Stimulated activated CD8-positive, alpha-beta memory T cell treated with anti-CD3 and anti-CD28 coated beads, Interleukin-12 subunit alpha, Interleukin-12 subunit beta, amount 100 ng/mL, for 1 hour (primary cell): ENCODE measurements around the gene CDH4.

Experiments
- DNase-seq: peaks from one replicate; pipeline ENCODE4 v3.0.0-alpha.2; 2020; ENCODE audit warnings: low read depth

Gene CDH4

GRCh38 chr20:61655591-61655990, 403.5 kb downstream of the CDH4 start:
- DNase-seq, result no peak

GRCh38 chr20:61656198-61656597, 404.1 kb downstream of the CDH4 start:
- DNase-seq, result no peak

DNA sequence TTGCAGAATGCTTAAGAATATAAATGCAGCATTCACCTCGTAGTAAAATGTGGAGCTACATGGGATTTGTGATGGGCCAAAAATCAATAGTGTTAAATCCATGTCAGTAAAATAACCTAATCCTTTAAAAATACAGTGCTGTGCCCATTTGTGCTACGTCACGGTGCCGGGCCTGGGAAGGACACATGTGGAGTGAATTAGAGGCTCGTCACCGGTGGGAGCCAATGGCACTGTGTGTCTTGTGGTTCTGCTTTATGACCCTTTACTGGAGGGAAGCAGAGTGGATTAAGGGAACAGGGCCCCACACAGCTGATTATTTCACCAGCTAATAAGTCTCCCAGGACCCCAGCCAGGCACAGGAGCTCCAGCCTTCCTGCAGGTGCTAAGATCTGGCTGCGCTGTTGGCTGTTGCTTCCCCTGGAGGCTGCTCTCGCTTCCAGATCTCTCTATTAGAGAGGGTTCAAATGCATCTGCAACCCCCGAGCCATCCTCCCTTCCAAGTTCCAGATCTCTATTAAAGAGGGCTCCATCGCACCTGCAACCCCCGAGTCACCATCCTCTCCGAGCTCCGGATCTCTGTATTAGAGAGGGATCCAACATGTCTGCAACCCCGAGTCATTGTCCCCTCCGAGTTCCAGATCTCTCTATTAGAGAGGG, 405.8 kb downstream of the CDH4 start:
- DNase-seq, result no peak

DNA sequence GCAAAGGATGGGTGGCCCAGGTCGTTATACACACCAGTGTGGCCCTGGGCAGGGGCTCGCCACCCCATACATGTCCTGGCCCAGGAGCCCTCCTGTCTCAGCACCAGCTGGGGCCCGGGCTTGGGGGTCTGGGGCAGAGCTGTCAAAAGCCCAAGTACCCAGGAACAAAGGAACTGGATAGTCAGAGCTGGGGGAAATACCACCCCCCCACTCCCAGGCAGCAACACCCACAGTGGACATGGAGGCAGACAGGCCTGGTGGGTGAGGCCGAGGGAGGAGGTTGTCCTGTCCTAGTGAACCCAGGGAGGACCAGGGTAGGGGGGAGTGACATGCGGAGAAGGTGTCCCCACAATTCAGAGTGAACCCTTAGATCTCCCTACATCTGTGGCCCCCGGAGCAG, 406.5 kb downstream of the CDH4 start:
- DNase-seq, result no peak

DNA sequence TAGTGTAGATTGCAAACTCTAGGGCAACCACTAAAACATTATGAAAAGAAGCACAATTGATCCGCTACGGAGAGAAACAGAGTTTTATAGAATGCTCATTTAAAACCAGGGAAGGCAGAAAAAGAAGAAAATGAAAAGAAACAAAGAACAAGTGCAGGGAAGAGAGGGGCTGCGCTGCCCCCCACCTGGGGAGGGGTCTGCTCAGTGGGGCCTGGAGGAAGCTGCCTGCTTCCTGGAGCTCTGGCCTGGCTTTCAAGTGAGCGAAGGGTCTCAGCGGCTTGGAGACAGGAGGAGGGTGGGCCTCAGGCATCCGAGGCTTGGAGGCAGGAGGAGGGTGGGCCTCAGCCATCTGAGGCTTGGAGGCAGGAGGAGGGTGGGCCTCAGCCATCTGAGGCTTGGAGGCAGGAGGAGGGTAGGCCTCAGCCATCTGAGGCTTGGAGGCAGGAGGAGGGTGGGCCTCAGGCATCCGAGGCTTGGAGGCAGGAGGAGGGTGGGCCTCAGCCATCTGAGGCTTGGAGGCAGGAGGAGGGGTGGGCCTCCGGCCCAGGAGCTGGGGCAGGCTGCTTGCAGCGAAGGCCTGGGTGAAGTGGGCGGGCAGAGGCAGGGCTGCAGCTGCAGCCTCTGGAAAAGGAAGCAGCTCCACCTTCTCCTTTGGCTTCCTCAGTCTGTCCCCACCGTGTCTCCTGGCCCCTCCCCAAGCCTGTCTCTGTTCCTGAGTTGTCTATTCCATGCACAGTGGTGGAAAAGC, 407.4 kb downstream of the CDH4 start:
- DNase-seq, result no peak

DNA sequence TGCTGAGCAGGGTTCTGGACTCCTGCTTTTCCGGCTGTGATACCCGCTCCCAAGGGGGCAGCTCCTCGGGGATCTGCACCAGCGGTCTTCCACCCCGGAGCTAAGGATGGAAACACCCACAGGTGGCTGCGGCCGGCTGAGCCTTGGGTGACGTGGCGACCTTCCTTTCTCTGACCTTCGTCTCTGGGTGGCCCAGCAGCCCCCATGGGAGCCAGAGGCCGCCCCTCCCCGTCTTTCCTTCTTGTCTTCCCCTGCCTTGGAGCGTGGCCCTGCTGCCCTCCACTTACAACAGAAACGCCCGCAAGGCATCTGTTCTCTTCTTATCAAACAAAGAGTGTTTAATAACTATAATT, 407.9 kb downstream of the CDH4 start:
- DNase-seq, result no peak

DNA sequence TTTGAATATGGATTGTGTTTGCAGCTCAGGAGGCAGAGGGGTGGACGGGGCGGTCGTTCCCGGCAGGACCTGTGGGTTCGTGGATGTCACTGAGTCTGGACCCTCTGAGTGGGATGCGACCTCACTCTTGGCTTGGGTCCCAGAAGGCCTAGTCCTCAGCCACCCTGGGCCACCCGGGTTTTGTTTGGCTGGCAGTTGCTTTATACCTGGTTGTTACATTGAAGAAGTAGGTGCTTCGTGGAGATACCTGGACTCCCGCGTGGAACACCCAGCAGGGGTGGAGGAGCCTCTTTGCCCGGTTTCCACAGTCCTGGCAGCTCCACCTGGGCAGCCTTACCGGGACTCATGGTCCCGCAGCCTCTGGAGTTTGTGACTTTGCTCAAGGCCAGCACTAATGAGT, 408.5 kb downstream of the CDH4 start:
- DNase-seq, result no peak

DNA sequence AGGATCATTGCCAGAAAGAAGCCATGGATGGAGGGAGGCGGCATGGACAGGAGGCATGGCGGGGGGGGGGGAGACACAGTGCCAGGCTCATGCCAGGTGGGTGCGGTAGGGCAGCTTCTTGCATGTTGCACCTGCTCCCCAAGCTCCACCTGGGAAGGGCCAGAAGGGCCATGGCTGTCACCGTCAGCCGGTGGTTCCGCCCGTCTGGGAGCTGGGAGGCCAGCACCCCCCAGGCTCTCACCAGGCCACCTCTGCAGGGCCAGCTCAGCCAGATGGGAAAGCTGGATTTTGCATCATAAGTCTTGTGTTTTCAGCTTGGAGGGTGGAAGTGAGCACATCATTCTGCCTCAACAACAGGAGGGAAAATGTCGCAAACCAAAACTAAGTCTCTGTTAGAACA, 409.0 kb downstream of the CDH4 start:
- DNase-seq, result no peak

- no peak for DNase-seq
Measured at GRCh38 chr20:61661583-61661982, 409.5 kb downstream of the CDH4 start.

- no peak for DNase-seq
Measured at GRCh38 chr20:61662226-61662967, 410.3 kb downstream of the CDH4 start.

DNA sequence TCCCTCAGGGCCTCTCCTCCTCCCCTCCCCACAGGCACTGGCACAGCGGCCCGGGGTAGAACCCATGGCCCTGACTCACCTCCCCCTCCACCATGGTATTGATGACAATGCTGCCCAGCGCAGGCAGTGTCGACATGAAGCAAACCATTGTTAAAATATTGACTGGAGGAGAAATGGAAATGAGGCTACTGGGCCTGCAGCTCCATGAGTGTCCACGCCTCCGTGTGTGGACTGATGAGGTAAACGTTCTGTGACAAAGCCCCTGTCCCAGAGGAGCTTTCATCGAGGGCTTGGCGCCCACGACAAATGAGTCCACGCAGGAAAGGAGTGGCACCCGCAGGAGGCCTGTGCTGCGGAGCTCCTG, 410.9 kb downstream of the CDH4 start:
- DNase-seq, result no peak

DNA sequence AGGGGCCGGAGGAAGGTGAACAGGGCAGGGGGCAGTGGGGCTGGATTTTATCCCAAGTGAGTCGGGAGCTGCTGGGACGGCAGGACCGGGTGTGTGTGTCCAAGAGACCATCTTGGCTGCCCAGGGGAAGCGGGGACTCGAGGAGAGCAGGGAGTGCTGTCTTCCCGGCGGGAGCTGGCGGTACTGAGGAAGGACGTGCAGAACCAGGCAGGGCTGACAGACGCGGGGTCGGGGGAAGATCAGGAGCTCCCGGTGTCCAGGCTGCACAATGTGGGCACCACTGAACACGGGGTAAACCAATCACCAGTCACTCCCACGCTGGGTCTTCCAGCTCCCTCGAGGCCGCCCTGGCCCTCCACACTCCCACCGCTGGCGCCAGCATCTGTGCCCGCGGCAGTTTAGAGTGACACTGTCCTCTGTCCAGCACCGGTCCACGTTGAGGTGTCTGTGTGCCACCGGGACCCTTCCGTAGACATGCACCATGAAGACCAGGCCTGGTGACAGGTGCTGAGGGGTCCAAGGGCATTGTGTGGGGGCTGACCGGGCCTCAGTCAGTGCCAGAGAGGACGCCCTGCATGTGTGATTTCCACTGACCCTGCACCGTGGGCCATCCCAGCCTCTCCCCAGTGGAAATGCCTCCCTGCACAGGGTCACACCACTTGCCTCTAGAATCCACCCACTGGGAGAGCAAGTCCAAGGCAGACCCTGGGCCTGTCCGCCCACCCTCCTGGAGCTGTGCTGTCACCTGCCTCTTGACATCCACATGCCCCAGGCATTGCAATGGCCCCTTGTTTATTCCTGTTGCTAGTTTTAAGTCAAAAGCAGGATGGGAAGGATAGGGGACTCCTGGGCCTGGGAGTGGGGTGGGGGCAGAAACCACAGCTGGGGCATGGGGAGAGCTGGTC, 411.7 kb downstream of the CDH4 start:
- DNase-seq, result no peak

DNA sequence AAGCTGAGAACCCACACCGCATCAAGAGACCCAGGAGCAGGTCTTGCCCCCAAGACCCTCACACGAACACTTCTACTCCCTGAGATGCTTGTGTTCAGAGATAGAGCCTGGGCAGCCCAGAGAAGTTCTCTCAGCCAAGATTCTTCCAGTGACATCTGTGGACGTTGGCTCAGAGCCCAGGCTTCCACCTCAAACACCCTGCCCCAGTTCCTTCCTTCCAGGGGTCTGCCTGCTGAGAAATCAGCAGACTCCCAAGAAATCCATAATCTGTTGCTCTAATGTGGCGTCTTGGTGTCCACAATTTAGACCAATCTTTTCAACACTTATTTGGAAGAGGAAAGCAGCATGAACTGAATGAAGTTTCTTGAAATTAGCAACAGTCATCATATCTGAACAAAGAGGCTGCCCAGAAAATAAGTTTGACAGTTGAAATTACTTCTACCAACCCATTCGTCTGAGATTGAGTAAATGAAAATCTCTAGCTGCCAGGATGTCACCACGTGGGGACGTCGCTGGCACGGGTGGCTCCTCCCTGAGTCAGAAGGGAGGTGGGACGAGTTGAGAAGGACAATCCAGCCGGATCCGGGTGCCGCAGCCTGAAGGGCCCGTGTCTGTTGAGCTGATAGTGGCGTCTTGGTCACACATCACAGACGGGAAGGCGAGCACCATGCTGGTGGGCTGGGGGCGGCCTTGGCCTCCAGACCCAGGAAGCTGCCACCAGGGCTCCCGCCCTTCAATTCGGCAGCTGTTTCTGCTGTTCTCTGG, 412.7 kb downstream of the CDH4 start:
- DNase-seq, result no peak

- no peak for DNase-seq
Measured at GRCh38 chr20:61665528-61666470, 413.7 kb downstream of the CDH4 start.

DNA sequence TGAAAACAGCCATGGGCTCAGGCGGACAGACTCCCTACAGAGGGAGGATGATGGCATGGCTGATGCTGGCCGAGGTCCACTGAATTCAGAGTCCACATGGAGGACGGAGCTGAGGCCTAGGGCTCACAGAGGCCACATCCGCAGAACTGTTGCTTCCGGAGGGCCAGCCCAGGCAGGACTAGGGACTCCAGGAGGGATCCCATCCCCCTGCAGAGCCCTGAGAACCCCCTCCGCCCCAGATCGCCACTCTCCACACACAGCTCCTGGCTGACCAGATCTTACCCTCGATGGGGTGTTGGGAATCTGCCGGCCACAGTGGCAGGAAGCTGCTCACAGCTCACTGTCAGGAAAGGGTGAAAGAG, 414.4 kb downstream of the CDH4 start:
- no peak for DNase-seq

GRCh38 chr20:61667056-61667792, 415.2 kb downstream of the CDH4 start:
- no peak for DNase-seq

- no peak for DNase-seq
Measured at GRCh38 chr20:61668065-61668650, 416.1 kb downstream of the CDH4 start.

DNA sequence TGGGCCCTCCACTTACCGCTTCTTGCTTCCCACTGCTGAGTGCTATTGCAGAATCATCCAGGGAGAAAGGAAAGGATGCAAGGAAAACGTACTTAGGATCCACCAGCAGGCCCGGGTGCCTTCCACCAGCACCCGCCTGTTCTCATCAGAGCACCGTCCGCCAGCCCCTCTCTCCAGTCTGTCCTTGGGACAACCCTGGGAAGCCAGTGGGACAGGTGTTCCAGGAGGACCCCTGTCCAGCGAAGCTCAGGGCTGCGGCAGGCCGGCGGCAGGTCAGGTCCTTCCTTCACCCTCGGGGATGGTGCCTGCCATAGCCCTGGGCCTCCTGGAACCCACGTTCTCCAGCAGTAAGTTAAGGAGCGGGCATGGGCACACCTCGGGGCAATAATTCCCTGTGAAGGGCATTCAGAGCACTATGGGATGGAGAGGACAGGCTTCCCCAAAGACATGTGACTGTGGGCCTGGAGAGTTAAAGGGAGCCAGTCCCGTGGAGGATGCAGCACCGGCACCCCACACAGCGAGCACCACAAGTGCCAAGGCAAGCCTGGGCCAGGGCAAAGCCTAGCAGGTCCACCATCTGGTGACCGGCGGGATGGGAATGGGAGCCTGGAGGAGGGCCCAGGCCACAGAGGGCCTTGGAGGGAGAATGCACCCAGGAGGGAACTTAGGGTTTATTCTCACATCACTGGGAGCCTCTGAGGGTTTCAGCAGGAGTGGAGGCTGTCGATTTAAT, 416.9 kb downstream of the CDH4 start:
- no peak for DNase-seq

DNA sequence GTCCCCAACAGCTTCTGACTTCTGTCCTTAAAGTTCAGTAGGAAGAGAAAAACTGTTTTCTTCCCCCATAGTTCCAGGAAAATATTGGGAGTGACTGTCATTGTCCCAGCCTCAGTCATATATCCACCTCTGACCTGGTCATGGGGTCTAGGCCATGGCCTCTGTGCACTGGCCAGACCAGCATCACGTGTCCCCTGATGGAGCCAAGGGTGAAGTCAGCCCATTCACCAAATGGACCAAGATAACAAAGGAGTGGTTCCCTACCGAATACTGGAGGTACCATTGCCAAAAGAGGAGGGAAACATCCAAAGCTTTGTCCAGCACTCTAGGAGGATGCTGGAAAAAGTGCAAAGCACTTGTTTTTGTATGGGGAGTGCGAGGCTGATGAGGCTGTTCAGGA, 418.2 kb downstream of the CDH4 start:
- no peak for DNase-seq
